Psoas muscle (tissue), 8 donors: ENCODE data around the gene CANX. TPM values are rescaled to one million over a fixed set of nuclear protein-coding genes. Genes with fewer than 3 reads are reported as not detected.

Experiments
- ATAC-seq, 4 donors: fragments of 200-7000 bp; cut with Tn5 transposase; one replicate each; pipeline ENCODE4 v1.9.1; 2020; ENCODE audit warnings: moderate library complexity in 3 of 4, mild to moderate bottlenecking in 2 of 4
- DNase-seq, 2 donors: peaks; one replicate each; pipeline ENCODE4 v3.0.0-alpha.2; 2020
- H3K27ac ChIP-seq: fragments of 200-600 bp; one replicate; pipeline ENCODE4 v1.8.0; 2022
- H3K27me3 ChIP-seq, 3 donors: fragments of 200-600 bp in 1 of 3; one replicate each; pipeline versions ENCODE4 v1.6.1 to v1.8.0; 2013 to 2022; ENCODE audit warnings: low read length in 2 of 3, mild to moderate bottlenecking in 2 of 3, moderate library complexity in 1 of 3; ENCODE audit not compliant: insufficient read depth in 3 of 3
- H3K36me3 ChIP-seq, 2 donors: fragments of 200-600 bp in 1 of 2; one replicate each; pipeline versions ENCODE4 v1.6.1 to v1.8.0; 2013 to 2022; ENCODE audit warnings: low read depth in 1 of 2, mild to moderate bottlenecking in 1 of 2, moderate library complexity in 1 of 2; ENCODE audit not compliant: insufficient read depth in 1 of 2
- H3K4me1 ChIP-seq: fragments of 200-600 bp; one replicate; pipeline ENCODE4 v1.8.0; 2022
- H3K4me3 ChIP-seq: fragments of 200-600 bp; one replicate; pipeline ENCODE4 v1.8.0; 2022; ENCODE audit warnings: mild to moderate bottlenecking
- H3K9me3 ChIP-seq: fragments of 200-600 bp; one replicate; pipeline ENCODE4 v1.8.0; 2022
- CTCF ChIP-seq: fragments of 200-600 bp; IDR thresholded peaks from one replicate; pipeline ENCODE4 v1.8.0; 2022; ENCODE audit warnings: antibody characterized with exemption
- WGBS, 3 donors: extraction: QIAGEN DNeasy Blood & Tissue Kit; methylation state at CpG; one replicate each; pipeline versions ENCODE4 v1.1.6 to v1.1.7; 2013; 5-methylcytosine and 5-hydroxymethylcytosine counted together
- intact Hi-C, 2 donors: fragments of 100-400 bp; cut with DNase I; formaldehyde crosslinking; loops; one replicate each; pipeline versions ENCODE4 v1.11.0 to v1.14.2; 2022
- polyA plus RNA-seq, 3 donors: library from polyadenylated mRNA; stranded (reverse); fragments of 200-250 nt; gene quantifications; one replicate each; pipeline ENCODE4 v1.2.3, GENCODE V29; 2013
- total RNA-seq, 4 donors: library from RNA; stranded (reverse); fragmentation: NEBNext Ultra II Directional in 2 of 4; extraction: Animal tissue kit (Norgen Biotek cat#: 25700) in 2 of 4; gene quantifications; one replicate each; pipeline versions ENCODE4 v1.2.1 to v1.2.4, GENCODE V29; 2021 to 2023
- donor health status: healthy with polysubstance abuse.
- donor health status: DM: no; HTN: no; CAD: no; lungs with moderate emphysema.
- donor health status: Bipolar disorder and iron deficiency.
- donor health status: healthy.
- donor health status: DM: yes; HTN: yes; CAD: no.
- donor health status: DM: no; HTN: no; CAD: no.
- donor health status: DM: no; HTN: no; CAD: no.
- donor health status: DM: yes; HTN: yes; CAD: no.

CANX gene
- total and polyA plus RNA-seq, 7 donors, result 85.7 to 285 (median 225) TPM

GRCh38 chr5:179769271-179769670 is 70.5 kb downstream of the CANX start:
- Histone ChIP-seq H3K36me3 (peaks cover 2 to 89% of the 10 kb centered on the region in 2 donors), H3K9me3 (no peaks in the 10 kb centered on the region), H3K4me3 (no peak overlapping the region), H3K4me1 (peaks cover 20% of the 10 kb centered on the region), H3K27ac (no peak overlapping the region), H3K27me3 (no peaks in the 10 kb centered on the region)
- intact Hi-C loops, result no loop called here
- no peak for ATAC-seq
- WGBS, 3 donors, result 82 to 90% (median 83%) methylated on average over 6 of the region's 6 CpGs
- peak in 1 of 2 donors; percentile 15 for DNase-seq
- no peak for TF ChIP-seq CTCF

DNA sequence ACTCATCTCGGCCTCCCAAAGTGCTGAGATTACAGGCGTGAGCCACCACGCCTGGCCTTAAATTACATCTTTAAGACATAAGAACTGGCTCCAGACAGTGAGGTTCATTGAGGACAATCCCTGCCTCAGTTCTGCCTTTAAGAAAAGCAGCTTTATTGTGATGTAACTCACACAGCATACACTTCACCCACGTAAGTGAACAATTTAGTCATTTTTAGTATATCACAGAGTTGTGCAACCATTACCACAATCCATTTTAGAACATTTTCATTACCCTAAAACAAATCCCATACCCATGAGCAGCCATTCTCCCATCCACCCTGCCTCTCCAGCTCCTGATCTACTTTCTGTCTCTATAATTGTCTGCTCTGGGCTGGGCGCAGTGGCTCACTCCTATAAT is 71.0 kb downstream of the CANX start:
- WGBS, 3 donors, result 87 to 95% (median 94%) methylated on average over 5 of the region's 5 CpGs
- Histone ChIP-seq H3K9me3 (no peaks in the 10 kb centered on the region), H3K4me3 (no peak overlapping the region), H3K36me3 (peaks cover 2 to 94% of the 10 kb centered on the region in 2 donors), H3K27ac (no peak overlapping the region), H3K4me1 (peaks cover 19% of the 10 kb centered on the region), H3K27me3 (no peaks in the 10 kb centered on the region)
- no peak for DNase-seq
- ATAC-seq, result no peak
- no peak for TF ChIP-seq CTCF
- intact Hi-C loops, result no loop called here

- Histone ChIP-seq H3K4me1 (peaks cover 6% of the 10 kb centered on the region), H3K27me3 (no peaks in the 10 kb centered on the region), H3K4me3 (no peak overlapping the region), H3K27ac (no peak overlapping the region), H3K9me3 (no peaks in the 10 kb centered on the region), H3K36me3 (peaks cover 6 to 99% of the 10 kb centered on the region in 2 donors)
- TF ChIP-seq CTCF, result no peak
- intact Hi-C loops, result no loop called here
- DNase-seq (no peak), ATAC-seq (no peak)
- 87 to 92% (median 92%) methylated on average over 4 of the region's 4 CpGs for WGBS, 3 donors
Observed at GRCh38 chr5:179771311-179771895, 72.6 kb downstream of the CANX start.

GRCh38 chr5:179772351-179772750 is 73.6 kb downstream of the CANX start:
- Histone ChIP-seq H3K4me3 (no peak overlapping the region), H3K4me1 (no peaks in the 10 kb centered on the region), H3K27me3 (no peaks in the 10 kb centered on the region), H3K36me3 (peaks cover 6 to 94% of the 10 kb centered on the region in 2 donors), H3K9me3 (no peaks in the 10 kb centered on the region), H3K27ac (no peak overlapping the region)
- intact Hi-C loops, result no loop called here
- 90 to 98% (median 97%) methylated on average over 6 of the region's 6 CpGs for WGBS, 3 donors
- no peak for TF ChIP-seq CTCF
- DNase-seq, result no peak
- ATAC-seq, result no peak

DNA sequence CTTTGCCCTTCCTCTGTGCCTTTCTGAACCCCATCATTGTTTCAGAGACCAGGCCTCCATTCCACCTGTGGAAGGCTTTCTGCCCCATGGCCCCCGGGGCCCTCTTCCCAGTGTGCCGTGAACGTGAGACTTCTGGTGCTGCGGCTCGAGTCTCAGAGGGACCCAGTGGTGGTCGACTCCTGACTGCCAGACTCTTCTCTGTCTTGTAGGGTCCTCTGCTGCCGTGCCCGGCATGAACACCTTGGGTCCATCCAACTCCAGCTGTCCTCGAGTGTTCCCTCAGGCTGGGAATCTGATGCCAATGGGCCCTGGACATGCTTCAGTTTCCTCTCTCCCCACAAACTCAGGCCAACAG is 74.9 kb downstream of the CANX start:
- peak in 1 of 2 donors; percentile 40 for DNase-seq
- Histone ChIP-seq H3K4me1 (no peaks in the 10 kb centered on the region), H3K9me3 (no peaks in the 10 kb centered on the region), H3K27ac (no peak overlapping the region), H3K36me3 (peaks cover 6 to 95% of the 10 kb centered on the region in 2 donors), H3K27me3 (no peaks in the 10 kb centered on the region), H3K4me3 (no peak overlapping the region)
- intact Hi-C loops, result no loop called here
- ATAC-seq, result no peak
- WGBS, 3 donors, result 79 to 90% (median 81%) methylated on average over 9 of the region's 9 CpGs
- TF ChIP-seq CTCF, result no peak
